ENCODE results near the gene RANBP9.

Gene RANBP9

DNA sequence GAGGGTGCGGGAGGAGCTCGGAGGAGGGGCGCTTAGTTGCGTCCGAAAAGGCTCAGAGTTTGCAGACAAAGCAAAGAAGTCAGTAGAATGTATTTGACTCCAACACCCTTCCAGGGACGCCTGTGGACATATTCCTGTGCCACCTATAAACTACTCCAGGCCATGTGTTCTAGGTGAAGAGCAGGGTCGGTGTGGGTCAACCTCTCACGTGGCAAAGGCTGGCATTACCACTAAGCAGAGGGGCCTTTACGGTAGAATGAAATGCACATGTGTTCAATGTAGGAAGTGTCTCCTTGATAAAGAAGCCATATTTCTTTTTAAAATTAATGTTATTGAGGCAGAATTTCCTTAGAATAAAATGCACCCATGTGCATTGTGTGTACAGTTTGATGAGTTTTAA, 121.8 kb downstream of the RANBP9 start:
- no peak for TF ChIP-seq ZFX (IDR thresholded peaks at IDR 0.05; ENCODE audit: borderline replicate concordance)
- no peak for TF ChIP-seq CTCF (IDR thresholded peaks at IDR 0.05)
- H3K27ac ChIP-seq = no peak overlapping the region

GRCh38 chr6:13586603-13587542, 124.8 kb downstream of the RANBP9 start:
- no peak for TF ChIP-seq ZFX (IDR thresholded peaks at IDR 0.05; ENCODE audit: borderline replicate concordance)
- TF ChIP-seq CTCF (IDR thresholded peaks at IDR 0.05) = no peak
- no peak overlapping the region for H3K27ac ChIP-seq

DNA sequence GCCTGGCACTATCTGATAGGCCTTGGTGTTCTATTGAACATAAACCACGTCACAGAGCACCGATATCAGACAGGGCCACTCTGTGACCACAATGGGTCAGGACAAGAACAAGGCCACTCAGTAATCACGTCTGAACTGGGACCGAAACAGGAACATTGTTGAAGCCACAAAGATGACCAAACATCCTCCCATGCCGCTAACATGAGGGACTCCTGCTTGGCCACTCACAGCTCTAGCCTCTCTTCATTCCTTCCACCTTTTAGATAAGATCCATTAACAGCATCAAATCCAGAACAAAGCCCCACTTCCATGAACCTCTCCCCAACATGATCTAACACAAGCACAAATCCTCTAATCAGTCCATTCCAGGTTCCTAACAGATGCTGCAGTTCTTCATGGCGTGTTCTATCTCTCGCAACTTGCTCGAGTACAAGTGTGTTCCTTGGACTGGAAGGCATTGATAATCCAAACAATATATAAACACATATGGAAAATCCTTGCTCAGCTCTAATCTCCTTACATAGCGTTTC, 129.9 kb downstream of the RANBP9 start:
- TF ChIP-seq ZFX (IDR thresholded peaks at IDR 0.05; ENCODE audit: borderline replicate concordance) = no peak
- TF ChIP-seq CTCF (IDR thresholded peaks at IDR 0.05) = no peak
- no peak overlapping the region for H3K27ac ChIP-seq

DNA sequence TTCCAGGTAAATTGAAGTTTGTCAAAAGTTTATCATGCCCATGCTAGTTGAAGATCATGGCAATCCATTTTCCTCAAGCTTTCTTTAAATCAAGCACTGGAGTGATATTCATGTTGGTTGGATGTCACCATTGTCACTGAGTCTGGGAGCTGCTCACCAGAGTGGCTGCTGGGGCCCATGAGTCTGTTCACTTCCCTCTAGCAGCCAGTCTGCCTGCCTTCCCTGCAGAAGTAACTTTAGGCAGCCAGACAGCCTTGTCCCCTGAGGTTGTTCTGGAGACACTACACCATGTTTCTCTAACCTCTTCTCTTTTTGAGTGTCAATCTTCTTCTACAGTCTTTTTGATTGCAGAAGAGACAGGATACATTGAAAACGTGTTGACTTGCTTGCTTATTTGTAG, 131.7 kb downstream of the RANBP9 start:
- no peak for TF ChIP-seq ZFX (IDR thresholded peaks at IDR 0.05; ENCODE audit: borderline replicate concordance)
- no peak for TF ChIP-seq CTCF (IDR thresholded peaks at IDR 0.05)
- no peak overlapping the region for H3K27ac ChIP-seq

DNA sequence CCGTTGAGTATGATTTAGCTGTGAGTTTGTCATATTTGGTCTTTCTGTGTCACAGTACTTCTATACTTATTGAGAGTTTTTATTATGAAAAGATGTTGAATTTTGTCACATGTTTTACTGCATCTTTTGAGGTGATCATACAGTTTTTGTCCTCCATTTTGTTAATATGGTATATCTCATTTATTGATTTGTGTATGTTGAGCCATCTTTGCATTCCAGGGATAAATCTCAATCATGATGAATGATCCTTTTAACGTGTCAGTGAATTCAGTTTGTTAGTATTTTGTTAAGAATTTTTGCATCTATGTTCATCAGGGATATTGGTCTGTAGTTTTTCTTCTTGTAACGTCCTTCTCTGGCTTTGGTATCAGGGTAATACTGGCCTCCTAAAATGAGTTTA, 133.7 kb downstream of the RANBP9 start:
- no peak overlapping the region for H3K27ac ChIP-seq
- TF ChIP-seq ZFX (IDR thresholded peaks at IDR 0.05; ENCODE audit: borderline replicate concordance) = no peak
- no peak for TF ChIP-seq CTCF (IDR thresholded peaks at IDR 0.05)

DNA sequence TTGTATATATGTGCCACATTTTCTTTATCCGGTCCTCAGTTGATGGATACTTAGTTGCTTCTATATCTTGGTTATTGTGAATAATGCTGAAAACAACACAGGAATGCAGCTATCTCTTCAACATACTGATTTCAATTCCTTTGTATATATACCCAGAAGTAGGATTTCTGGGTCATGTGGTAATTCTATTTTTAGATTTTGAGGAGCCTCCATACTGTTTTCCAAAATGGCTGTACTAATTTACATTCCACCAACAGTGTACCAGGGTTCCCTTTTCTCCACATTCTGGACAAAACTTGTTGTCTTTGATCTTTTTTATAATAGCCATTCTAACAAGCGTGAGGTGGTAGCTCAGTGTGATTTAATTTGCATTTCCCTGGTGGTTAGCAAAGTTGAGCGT, 135.6 kb downstream of the RANBP9 start:
- peak overlapping the region; percentile 97; the same call in 1 of the 2 replicates for H3K27ac ChIP-seq
- TF ChIP-seq CTCF (IDR thresholded peaks at IDR 0.05) (no peak), ZFX (IDR thresholded peaks at IDR 0.05; ENCODE audit: borderline replicate concordance) (no peak)

DNA sequence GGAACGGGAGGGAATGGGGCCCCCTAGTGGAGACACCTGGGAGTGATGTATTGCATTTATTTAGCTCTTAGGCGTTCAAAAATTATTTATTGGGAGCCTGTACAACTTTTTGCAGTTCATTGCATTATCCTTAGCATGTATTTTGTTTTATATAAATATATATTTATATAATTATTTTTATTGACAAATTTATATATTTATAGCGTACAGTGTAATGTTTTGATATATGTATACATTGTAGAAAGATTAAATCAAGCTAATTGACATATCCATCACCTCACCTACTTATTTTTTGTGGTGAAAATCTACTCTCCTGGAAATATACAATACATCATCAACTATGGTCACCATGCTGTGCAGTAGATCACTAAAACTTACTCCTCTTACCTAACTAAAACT, 136.3 kb downstream of the RANBP9 start:
- peak overlapping the region; percentile 97 for H3K27ac ChIP-seq
- TF ChIP-seq CTCF (IDR thresholded peaks at IDR 0.05) (peak; percentile 82), ZFX (IDR thresholded peaks at IDR 0.05; ENCODE audit: borderline replicate concordance) (no peak)

All from 22Rv1 (cell line).